Hepatocyte (in vitro differentiated cells): ENCODE data around the gene CNIH1. TPM values are rescaled to one million over a fixed set of nuclear protein-coding genes. Genes with fewer than 3 reads are reported as not detected.
"Not testable (repeated sequence)": the region's sequence is repeated elsewhere in the genome, so short reads cannot be mapped to it uniquely, and the experiment has no call there.

Source experiments
- DNase-seq: peaks from one replicate; pipeline ENCODE4 v3.0.0-alpha.2; 2016; ENCODE audit warnings: low spot score
- H2AFZ ChIP-seq: fragments of 200-600 bp; sonication (generic); 2 replicates; pipeline ENCODE4 v1.6.0; 2016; ENCODE audit warnings: antibody characterized with exemption, mild to moderate bottlenecking
- H3K27ac ChIP-seq: fragments of 200-600 bp; sonication (generic); 2 replicates; pipeline ENCODE4 v1.5.1; 2016; ENCODE audit warnings: mild to moderate bottlenecking
- H3K27me3 ChIP-seq: fragments of 200-600 bp; sonication (generic); 2 replicates; pipeline ENCODE4 v1.6.1; 2016
- H3K36me3 ChIP-seq: fragments of 200-600 bp; sonication (generic); replicated peaks from 2 replicates; pipeline ENCODE4 v1.5.1; 2016; ENCODE audit warnings: low read depth; ENCODE audit not compliant: insufficient read depth
- H3K4me1 ChIP-seq: fragments of 200-600 bp; sonication (generic); 2 replicates; pipeline ENCODE4 v1.5.1; 2016; ENCODE audit warnings: mild to moderate bottlenecking, moderate library complexity; ENCODE audit not compliant: insufficient read depth
- H3K4me2 ChIP-seq: fragments of 200-600 bp; sonication (generic); 2 replicates; pipeline ENCODE4 v1.6.0; 2016
- H3K4me3 ChIP-seq: fragments of 200-600 bp; sonication (generic); 2 replicates; pipeline ENCODE4 v1.5.1; 2016; ENCODE audit warnings: mild to moderate bottlenecking
- H3K79me2 ChIP-seq: fragments of 200-600 bp; sonication (generic); 2 replicates; pipeline ENCODE4 v1.6.0; 2017; ENCODE audit warnings: mild to moderate bottlenecking
- H3K9me2 ChIP-seq: fragments of 200-600 bp; sonication (generic); replicated peaks from 2 replicates; pipeline ENCODE4 v1.6.0; 2017; ENCODE audit warnings: mild to moderate bottlenecking; ENCODE audit not compliant: insufficient read depth
- H3K9me3 ChIP-seq: fragments of 200-600 bp; sonication (generic); 2 replicates; pipeline ENCODE4 v1.5.1; 2016; ENCODE audit warnings: low read depth, mild to moderate bottlenecking
- H4K20me1 ChIP-seq: fragments of 200-600 bp; sonication (generic); 2 replicates; pipeline ENCODE4 v1.6.0; 2016; ENCODE audit warnings: mild to moderate bottlenecking; ENCODE audit not compliant: insufficient read depth, poor library complexity, severe bottlenecking
- EZH2 ChIP-seq: fragments of 200-600 bp; sonication (generic); IDR thresholded peaks from 2 replicates; pipeline ENCODE4 v1.6.1; 2016; ENCODE audit warnings: antibody characterized with exemption, mild to moderate bottlenecking, borderline replicate concordance
- EZH2phosphoT487 ChIP-seq: fragments of 200-600 bp; sonication (generic); IDR thresholded peaks from one replicate; pipeline ENCODE4 v1.6.1; 2018; ENCODE audit warnings: antibody characterized with exemption, mild to moderate bottlenecking, low read depth, moderate library complexity; ENCODE audit not compliant: unreplicated experiment, severe bottlenecking
- WGBS: methylation state at CpG from one replicate; pipeline ENCODE4 v1.1.6; 2016; ENCODE audit warnings: low lambda C conversion rate; ENCODE audit errors: missing lambda C conversion rate; 5-methylcytosine and 5-hydroxymethylcytosine counted together
- polyA plus RNA-seq: library from polyadenylated mRNA; unstranded; fragments of >200 nt; fragmentation: Nextera tagmentation; extraction: Ambion mirVana; gene quantifications from 2 replicates; pipeline ENCODE4 v1.2.1, GENCODE V29; 2016
- total RNA-seq: library from RNA; depleted of rRNA; stranded (reverse); fragments of >200 nt; gene quantifications from 2 replicates; pipeline ENCODE4 v1.2.3, GENCODE V29; 2014
- TF ChIP-seq, protein P1 (sequence below): fragments of 200-600 bp; sonication (generic); IDR thresholded peaks from 2 replicates; pipeline ENCODE4 v1.5.1; 2016; ENCODE audit warnings: antibody characterized with exemption, mild to moderate bottlenecking; ENCODE audit not compliant: poor library complexity

CNIH1 gene
- total and polyA plus RNA-seq, 2 experiments from 2014 or later: 201 to 320 TPM

DNA sequence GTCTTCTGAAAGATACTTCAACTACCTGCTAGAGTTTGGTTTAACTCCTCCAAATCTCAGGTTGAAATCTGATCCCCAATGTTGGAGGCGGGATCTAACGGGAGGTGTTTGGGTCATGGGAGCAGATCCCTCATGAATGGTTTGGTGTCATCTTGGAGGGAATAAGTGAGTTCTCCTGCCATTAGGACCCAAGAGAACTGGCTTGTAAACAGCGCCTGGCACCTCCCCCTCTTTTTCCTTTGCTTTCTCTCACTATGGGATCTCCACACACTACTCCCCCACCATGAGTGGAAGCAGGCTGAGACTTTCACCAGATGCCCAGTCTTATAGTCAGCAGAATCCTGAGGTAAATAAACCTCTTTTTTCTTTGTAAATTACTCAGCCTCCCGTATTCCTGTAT, 2.5 kb downstream of the CNIH1 start:
- 72% methylated on average over 4 of the region's 4 CpGs for WGBS
- Histone ChIP-seq H3K9me2 (no peaks in the 10 kb centered on the region), H3K9me3 (no peaks in the 10 kb centered on the region), H3K4me3 (no peak overlapping the region), H4K20me1 (no peaks in the 10 kb centered on the region), H3K79me2 (peaks cover 67% of the 10 kb centered on the region), H3K27me3 (no peaks in the 10 kb centered on the region), H3K36me3 (no peaks in the 10 kb centered on the region), H3K4me2 (peak overlapping the region; percentile 27), H3K4me1 (peaks cover 9% of the 10 kb centered on the region), H2AFZ (no peak overlapping the region), H3K27ac (peak overlapping the region; percentile 99)
- no peak for TF ChIP-seq EZH2
- TF ChIP-seq, protein P1, sequence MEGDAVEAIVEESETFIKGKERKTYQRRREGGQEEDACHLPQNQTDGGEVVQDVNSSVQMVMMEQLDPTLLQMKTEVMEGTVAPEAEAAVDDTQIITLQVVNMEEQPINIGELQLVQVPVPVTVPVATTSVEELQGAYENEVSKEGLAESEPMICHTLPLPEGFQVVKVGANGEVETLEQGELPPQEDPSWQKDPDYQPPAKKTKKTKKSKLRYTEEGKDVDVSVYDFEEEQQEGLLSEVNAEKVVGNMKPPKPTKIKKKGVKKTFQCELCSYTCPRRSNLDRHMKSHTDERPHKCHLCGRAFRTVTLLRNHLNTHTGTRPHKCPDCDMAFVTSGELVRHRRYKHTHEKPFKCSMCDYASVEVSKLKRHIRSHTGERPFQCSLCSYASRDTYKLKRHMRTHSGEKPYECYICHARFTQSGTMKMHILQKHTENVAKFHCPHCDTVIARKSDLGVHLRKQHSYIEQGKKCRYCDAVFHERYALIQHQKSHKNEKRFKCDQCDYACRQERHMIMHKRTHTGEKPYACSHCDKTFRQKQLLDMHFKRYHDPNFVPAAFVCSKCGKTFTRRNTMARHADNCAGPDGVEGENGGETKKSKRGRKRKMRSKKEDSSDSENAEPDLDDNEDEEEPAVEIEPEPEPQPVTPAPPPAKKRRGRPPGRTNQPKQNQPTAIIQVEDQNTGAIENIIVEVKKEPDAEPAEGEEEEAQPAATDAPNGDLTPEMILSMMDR: no peak
- TF ChIP-seq EZH2phosphoT487: no peak
- no peak for DNase-seq

DNA sequence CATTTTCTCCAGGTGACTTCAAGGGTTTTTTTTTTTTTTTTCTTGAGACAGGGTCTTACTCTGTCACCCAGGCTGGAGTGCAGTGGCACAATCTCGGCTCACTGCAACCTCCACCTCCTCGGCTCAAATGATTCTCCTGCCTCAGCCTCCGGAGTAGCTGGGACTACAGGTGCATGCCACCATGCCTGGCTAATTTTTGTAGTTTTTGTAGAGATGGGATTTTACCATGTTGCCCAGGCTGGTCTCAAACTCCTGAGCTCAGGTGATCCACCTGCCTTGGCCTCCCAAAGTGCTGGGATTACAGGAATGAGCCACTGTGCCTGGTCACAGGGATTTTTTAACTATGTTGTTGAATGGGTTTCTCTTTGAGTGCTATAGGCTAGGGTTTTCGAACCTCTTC, 3.2 kb downstream of the CNIH1 start:
- H2AFZ ChIP-seq, H4K20me1 ChIP-seq, H3K9me3 ChIP-seq, H3K4me3 ChIP-seq, H3K9me2 ChIP-seq, H3K27ac ChIP-seq, H3K36me3 ChIP-seq, H3K4me2 ChIP-seq, DNase-seq, H3K27me3 ChIP-seq: not testable (repeated sequence)
- Histone ChIP-seq H3K4me1 (peaks cover 12% of the 10 kb centered on the region), H3K79me2 (peaks cover 75% of the 10 kb centered on the region)
- 97% methylated on average over 4 of the region's 4 CpGs for WGBS

DNA sequence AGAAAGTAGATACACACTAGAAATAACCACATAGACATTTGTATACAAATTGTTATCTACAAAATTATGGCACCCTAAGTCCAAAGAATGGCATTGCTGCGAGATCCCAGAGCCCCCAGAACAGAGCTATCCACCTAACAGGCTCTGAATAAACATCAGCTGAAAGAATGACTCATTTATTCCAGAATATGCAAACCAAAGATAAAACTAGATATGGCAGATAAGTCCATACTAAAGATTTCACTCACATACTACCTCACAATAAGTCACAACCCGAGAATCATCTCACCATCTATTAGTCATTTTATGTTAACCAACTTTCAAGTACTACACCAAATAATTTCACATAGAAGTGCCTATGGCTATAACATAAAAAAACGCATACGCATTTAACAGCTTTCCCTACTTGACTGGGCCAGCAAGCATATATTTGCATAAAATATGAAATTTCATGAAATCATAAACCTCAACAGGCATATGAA, 5.6 kb downstream of the CNIH1 start:
- no peak for TF ChIP-seq EZH2
- no peak for TF ChIP-seq EZH2phosphoT487
- TF ChIP-seq, protein P1: no peak
- no peaks in the 10 kb centered on the region for H3K27me3 ChIP-seq
- WGBS: 69% methylated on average over 4 of the region's 4 CpGs
- H3K9me3 ChIP-seq: no peaks in the 10 kb centered on the region
- DNase-seq: peak; percentile 26
- peaks cover 98% of the 10 kb centered on the region for H3K79me2 ChIP-seq
- peaks cover 12% of the 10 kb centered on the region for H3K4me1 ChIP-seq
- peak overlapping the region; percentile 67 for H3K27ac ChIP-seq
- H4K20me1 ChIP-seq: no peaks in the 10 kb centered on the region
- H3K9me2 ChIP-seq: no peaks in the 10 kb centered on the region
- peak overlapping the region; percentile 26 for H3K4me2 ChIP-seq
- H3K36me3 ChIP-seq: no peaks in the 10 kb centered on the region
- no peak overlapping the region for H3K4me3 ChIP-seq
- H2AFZ ChIP-seq: no peak overlapping the region

DNA sequence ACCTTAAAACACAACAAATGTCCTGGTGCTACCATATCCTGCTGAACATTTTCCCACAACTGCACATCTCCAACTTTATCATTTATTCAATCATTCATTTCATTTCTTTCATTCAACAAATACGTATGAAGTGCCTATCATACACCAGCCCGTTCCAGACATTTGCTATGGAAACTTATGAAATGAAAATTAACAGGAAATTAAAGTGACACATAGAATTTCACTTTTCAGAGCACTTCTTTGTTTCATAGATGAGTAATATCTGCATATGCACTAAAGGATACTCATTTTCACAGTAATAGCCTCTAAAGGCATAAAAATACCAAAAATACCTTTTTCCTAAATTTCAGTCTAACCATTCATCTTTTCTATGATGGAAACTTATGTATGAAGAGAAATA, 12.6 kb downstream of the CNIH1 start:
- Histone ChIP-seq H3K36me3 (no peaks in the 10 kb centered on the region), H3K4me1 (peaks cover 1% of the 10 kb centered on the region), H3K27me3 (no peaks in the 10 kb centered on the region), H3K4me3 (no peak overlapping the region), H3K9me2 (no peaks in the 10 kb centered on the region), H2AFZ (no peak overlapping the region), H4K20me1 (no peaks in the 10 kb centered on the region), H3K4me2 (no peak overlapping the region), H3K9me3 (no peaks in the 10 kb centered on the region), H3K79me2 (peaks cover 55% of the 10 kb centered on the region), H3K27ac (no peak overlapping the region)
- no peak for DNase-seq
- TF ChIP-seq, protein P1: no peak
- no peak for TF ChIP-seq EZH2
- no peak for TF ChIP-seq EZH2phosphoT487
- WGBS: 97% methylated on average over 2 of the region's 2 CpGs
